ENCODE results near the gene TIMM10B.

The TIMM10B gene

DNA sequence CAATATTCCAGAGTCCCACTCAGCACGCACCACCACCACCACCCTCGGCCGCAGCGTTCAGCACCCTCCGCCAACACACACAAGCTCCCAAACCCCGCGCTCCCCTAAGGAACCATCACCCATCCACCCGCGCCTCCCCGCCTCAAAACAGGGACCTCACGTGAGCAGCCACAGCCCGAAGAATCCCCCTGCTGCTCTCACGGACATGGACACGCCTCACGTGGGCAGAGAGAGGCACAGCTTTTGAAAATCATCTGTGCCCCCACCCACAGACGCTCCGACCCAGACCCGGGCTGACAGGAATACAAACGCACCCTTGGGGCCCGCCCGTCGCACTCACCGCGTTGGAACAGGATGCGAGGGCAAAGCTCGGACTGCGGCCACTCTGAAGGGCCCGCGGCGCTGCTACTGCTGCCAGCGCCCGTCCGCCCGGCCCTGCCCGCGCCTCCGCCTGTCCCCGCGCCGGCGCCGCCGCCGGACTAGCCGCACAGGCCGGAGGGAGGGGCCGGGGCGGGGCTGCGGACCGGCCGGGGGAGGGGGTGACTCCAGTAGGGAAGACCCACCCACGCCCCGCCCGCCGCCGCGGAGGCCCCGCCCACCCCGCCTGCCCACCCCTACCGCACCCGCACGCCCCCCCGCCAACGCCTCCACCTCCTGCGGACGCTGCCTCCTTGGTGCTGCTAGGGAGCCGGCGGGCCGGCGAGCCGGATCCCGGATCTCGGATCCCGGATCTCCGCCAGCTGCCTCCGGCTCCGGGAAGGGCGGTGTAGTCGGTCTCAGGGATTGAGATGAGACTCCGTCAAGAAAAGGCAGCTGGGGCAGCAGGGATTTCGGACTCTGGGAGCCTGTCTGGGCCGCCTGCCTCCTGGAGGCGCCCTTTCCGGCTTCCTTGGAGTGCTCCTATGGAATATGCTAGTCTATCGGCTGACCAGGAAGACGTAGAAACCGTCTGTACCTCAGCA lies 7.6 kb upstream of the TIMM10B start, which contains the start of gene TRIM3:
Gene TRIM3 (minus strand): TSS at position 491 of the 962 bp plus-strand sequence. CDS start 8,246 bp downstream, outside the sequence.
- DNase-seq, result no peak

DNA sequence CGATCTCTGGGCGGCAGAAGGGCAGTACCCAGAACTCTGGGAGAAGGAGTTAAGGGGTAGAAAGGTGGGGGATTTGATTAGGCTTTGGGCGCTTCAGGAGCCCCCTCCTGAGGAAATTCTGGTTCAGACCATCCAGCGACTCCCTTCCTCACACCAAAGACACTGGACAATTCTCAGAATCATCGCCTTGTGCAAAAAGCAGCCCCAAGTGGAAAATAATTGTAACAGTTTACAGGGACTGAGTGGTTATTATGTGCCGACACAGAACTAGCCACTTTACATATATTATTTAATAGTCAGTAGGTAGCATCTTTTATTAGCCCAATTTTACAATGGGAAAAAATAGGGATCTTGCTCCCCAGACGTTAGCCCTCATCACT lies 6.9 kb upstream of the TIMM10B start:
- DNase-seq, result no peak

DNA sequence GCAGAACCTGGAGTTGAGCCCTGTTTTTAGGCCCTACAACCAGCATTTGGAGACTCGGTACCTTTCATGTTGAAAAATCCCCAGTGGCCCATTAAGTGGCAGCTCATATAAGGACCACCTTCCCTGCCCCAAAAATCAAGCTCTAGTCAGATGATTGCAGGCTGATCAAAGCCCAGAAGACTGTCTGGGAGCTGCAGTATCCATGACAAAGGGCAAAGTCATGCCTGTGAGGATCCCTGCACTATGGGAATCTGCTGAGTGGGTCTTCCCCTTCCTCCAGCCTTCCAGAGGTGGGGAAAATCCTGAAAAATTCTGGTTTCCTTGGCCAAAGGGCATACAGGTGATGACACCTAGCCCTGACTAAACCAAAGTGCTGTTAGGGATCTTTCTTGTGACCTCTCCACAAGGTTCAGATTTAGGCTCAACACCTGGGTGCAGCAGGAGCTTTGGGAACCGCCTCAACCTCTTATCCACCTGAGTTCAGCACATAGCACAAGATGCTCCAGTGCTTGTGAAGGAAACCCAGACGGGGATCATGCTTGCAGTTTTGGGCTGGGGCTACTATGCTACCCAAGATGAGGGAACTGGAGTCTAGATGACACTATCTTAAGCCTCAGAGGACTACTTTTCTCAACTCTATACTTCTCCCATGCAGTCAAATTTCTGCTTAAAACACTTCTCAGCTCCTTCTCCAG lies 6.3 kb upstream of the TIMM10B start:
- no peak for DNase-seq

DNA sequence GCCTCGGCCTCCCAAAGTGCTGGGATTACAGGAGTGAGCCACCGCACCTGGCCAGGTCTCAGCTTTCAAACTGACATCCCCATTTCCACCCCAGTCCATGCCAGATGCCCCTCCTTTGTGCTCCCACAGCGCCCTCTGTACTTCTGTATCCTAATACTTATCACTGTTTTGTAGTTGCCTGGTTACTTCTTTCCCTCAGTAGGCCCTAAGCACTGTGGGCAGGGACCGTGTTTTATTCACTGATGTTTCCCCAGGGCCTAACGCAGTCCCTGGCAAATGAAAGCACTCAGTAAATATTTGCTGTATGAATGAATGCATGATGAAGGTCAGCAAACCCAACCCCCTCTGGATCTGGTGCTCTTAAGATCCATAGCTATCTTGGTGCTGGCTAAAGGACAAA lies 5.4 kb upstream of the TIMM10B start:
- no peak for DNase-seq

DNA sequence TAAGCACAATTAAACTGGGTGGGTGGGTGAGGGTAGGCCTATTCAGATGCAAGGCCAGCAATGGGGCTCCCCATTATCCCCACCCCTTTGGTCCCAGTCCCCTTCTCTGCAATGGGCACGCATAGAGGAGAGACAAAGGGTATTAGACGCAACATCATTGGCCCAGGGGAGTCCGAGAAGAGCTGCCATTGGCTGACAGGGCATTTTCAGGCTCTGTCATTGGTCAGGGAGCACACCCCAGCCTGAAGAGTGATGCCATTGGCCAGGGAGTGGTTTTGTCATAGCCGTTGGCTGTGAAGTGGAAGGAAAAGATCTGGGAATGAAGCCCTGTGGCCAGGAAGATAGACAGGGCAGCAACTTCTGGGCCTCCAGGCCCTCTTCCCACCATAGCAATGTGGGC lies 4.7 kb upstream of the TIMM10B start:
- no peak for DNase-seq

DNA sequence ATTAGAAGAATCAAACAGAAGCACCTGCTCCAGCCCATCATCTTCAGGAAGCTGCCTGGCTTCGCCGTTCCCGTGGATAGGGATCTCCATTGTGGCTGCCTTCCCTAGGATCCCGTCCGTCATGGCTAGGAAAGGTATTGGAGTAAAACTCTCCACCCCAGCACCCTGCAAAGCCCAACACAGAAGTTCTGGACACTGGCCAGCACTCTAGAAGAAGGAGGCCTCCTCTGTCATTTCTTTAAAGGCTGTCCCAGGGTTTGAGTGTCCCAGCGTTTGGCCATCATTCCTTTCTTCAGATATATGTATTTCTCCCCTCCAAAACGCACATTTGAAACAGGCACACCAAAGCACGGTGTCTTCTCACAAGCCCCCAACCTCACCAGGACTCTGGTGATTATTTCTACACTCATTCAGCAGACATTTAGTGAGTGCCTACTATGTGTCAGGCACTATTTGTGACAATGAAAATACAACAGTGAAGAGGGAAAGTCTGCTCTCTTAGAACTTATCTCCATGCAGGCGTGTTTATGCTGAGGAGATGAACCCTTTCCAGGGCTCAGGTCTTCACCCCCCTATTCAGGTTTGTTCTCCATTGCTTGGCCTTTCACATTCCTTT lies 894 bp upstream of the TIMM10B start:
- DNase-seq, result no peak

DNA sequence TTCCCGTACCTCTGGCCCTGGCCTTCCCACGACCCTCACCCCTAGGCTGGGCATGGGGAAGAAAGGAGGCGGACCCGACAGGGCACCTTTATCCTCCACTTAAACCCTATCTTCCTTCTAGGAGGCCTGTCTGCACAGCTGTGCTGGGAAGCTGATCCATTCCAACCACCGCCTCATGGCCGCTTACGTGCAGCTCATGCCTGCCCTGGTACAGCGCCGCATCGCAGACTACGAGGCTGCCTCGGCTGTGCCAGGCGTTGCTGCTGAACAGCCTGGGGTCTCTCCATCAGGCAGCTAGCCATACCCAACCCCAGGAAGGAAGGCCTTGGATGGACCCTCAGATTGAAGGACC lies 599 bp downstream of the TIMM10B start:
- no peak for DNase-seq

DNA sequence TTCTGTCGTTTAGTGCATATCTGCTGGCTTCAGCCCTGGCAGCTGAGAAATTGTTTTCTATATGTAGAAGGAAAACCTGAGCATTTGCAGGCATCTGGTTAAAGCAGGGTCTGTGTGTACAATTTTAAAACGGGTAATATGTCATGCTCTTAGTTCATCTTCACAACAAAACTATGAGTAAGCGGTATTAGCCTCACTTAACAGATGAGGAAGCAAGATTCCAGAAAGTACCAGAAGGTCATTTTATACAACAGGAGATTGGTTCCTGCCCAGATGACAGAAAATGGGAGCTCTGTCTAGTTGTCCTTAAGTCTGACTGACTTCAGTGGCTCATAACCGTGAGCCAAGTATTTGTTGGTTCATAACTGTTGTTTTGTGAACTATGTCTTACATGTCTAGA lies 1.1 kb downstream of the TIMM10B start:
- DNase-seq, result no peak

DNA sequence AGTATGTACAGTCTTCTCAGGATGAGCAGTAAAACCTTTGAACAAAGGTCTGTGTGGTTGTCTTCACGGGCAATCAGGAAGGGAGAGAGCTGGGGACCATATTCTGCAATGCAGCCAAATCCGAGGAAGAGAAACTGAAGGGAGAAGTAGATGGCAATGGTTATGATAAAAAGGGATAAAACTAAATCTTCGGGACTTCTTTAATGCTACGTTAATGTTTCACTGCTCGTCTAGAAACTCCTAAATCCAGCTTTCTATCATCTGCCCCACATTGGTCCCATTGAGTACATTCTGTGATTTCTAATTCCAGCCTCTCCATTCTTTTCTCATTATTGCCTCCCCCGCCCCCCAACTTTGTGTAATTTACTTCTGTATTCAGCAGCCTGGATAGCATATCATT lies 1.7 kb downstream of the TIMM10B start:
- DNase-seq, result no peak

DNA sequence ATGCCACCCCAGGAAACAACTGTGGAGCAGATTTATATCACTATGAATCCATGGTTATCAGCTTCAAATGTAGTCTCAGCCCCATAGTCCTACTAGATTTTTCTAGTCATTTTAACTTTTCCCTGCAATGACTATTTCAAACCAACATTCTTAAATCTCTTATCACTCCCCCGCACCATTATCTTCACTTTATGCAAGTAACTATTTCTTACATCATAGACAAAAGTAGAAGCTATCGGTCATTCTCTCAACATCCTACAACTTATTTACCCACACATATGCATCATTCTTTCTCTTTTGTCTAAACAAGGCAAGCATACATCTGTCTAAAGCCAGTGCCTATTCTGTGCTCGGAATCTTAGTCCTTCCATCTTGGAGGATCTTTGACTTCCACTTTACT lies 4.4 kb downstream of the TIMM10B start:
- no peak for DNase-seq

DNA sequence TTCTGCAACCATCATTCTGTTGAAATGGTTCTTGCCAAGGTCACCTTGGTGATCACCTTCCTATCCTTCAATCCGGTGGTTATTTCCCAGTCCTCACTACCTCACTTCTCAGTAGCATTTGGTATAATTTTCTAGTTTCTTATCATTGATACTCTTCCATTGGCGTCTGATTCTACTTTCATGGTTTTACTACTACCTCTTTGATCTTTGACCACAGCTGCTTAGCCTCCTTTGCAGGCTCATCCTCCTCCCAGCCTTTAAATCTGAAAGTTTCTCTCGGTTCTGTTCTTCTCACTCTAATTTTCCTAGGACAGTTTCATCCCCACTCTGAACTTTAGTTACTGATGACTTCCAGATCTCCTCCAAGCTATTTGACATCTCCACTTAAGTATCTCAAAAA lies 5.0 kb downstream of the TIMM10B start:
- DNase-seq, result no peak

DNA sequence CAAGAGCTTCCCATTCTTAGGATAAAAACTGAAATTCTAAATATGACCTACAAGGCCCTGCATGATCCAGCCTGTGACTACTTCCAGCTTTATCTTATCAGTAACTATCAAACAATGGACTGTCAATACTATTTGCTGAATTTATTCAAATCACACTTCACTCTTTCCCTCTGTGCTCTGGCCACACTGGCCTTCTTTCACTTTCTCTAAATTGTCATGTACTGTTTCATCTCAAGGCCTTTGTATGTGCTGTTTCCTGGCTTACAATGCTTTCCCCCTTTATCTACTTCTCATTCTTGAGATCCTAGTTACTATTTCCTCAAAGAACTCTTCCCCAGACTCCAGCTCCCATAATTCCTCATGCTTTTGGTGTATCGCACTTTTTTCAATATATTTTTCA lies 5.6 kb downstream of the TIMM10B start:
- no peak for DNase-seq

DNA sequence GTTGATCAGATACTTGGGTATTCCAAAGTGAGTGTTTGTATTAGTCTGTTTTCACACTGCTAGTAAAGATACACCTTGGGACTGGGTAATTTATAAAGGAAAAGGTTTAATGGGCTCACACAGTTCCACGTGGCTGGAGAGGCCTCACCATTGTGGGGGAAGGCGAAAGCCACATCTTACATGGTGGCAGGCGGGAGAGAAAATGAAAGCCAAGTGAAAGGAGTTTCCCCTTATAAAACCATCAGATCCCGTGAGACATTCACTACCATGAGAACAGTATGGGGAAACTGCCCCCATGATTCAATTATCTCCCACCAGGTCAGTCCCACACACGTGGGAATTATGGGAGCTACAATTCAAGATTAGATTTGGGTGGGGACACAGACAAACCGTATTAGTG lies 7.0 kb downstream of the TIMM10B start:
- DNase-seq, result no peak

DNA sequence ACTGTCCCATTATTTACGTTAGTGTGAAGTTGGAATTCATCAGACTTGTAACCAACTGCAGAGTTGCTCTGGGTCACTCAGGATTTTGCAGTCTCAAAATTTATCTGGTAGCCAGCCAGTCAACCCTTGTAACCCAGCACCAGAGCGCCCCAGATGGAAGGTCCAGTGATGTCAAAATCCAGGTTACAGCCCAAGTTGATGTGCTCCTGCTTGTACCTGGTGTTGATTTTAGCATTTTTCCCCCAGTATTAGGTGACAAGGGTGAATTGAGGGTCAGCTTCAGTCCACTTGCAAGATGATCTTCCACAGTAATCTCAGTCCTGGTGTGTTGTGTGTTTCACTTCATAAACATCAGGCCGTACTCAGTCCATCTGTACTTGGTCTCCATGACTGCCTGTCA lies 7.5 kb downstream of the TIMM10B start:
- DNase-seq, result no peak

DNA sequence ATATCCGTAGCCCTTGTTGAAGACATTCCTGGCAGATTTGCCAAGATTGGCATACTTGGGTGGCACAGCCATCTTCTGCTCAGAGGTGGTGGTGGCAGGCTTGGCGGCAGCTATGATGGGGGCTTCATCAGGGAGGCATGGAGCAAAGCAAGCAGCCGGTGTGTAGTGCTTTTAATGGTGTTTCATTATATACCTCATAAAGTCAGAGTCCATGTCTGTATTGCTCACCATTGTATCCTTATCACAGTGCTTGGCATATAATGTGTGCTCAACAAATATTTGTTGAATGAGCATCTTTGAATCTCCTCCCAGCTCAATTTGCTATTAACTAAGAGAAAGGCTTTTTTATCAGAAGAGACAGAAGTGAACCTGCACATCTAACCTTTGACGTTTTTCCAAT lies 8.0 kb downstream of the TIMM10B start:
- no peak for DNase-seq

DNA sequence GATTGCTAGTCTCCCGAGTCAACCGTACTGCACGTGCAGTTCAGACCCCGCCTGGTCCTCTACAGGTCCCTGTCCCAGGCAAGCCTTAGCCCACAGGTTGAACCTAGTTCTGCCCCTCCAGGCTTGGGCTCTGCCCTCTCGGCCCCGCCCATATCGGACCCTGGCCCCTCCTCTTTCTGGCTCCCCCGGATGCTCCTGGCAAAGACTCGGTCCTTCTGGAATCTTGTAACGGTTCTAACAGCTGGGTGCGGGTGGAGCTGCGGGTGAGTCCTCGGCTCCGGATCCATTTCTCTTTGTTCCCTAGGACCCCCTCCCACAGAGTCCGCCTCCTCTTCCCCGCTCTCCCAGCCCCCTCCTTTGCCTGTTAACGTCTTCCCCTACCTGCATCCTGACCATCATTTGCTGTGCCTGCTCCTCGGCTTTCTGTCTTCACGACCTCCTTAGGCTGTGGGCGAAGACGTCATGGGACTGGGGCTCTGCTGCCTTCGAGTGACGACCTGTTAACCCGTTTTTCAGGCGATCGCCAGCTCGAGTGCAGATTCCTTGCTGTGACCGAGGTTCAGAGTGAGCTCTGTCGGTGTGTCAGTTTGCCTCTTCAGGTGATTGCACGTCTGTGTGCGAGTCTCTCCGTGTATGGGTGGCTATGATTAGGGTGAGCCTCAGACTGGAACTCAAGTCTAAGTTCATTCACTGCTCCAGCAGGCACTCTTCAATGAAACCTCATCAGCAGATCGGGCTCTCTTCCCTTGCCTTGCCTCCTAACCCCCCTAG lies 16.0 kb downstream of the TIMM10B start, which contains the start of gene DNHD1:
Gene DNHD1 (plus strand): TSS at position 212 of the 771 bp plus-strand sequence. CDS start 936 bp downstream, outside the sequence.
- DNase-seq, result no peak

DNA sequence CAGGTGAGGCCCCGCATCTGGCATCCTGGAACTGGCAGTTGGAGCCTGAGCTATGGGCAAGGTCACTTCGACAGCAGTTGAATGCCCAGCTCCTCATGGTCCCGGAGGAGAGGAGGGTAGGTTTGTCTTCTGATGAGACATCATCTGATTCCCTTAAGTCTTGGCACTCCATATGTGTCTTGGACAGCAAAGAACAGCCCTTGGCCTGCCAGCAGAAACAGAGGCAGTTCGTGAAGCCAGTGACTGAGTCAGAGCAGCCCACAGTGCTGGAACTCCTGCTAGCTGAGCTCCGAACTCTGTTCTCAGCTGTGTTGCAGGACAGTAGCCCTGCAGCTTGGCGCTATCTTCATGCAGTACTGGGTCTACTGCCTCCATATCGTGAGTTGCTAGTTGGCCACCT lies 16.8 kb downstream of the TIMM10B start:
- no peak for DNase-seq

DNA sequence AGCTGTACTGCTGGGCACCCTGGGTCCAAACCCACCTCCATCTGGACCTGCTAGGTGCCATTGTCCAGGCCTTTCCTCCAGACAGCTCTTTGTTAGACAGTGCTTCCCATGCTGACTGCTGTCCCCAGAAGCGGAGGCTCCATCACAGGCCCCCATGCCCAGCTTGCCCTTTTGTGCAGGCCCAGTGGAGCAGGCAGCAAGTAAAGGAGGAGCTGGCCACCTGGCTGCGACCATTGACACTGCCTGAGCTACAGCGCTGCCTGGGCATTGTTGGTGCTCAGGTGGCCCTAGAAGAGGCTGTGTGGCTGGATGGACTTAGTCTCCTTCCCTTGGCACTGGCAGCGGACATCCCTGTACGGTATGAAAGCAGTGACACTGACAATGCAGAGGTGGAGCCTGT lies 17.2 kb downstream of the TIMM10B start:
- DNase-seq, result no peak

DNA sequence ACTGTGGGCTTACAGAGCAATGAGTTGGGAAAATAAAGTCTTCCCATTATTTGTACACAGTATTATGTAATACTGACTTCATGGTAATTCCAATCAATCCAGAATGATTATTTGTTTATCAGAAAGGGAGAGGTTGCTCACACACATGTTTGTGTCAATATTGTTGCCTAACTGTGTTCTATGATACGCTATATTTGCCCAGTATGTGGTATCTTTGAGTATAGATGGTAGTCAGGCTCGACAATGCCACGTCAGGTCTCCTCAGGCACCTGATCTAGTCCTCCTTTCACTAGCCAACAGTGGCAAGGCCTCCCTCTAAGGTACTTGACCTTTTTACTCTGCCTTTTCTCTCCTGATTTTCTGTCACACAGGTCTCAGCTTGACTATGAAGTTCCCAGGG lies 21.1 kb downstream of the TIMM10B start:
- no peak for DNase-seq

DNA sequence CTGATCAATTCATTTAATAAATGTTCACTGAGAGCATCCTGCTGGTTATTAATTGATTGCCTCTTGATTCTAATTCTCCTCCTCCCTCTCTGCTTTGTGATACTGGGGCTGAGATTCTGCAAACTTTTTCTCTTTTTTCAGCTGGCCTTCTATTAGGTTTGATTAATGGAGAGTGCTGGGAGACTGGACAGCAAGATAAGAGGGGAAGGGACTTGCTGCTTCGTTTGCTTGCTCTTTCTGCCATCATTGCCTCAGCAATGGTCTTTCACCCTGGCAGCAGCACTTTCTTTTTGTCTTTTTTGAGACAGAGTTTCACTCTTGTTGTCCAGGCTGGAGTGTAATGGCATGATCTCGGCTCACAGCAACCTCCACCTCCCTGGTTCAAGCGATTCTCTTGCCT lies 22.9 kb downstream of the TIMM10B start:
- no peak for DNase-seq

DNA sequence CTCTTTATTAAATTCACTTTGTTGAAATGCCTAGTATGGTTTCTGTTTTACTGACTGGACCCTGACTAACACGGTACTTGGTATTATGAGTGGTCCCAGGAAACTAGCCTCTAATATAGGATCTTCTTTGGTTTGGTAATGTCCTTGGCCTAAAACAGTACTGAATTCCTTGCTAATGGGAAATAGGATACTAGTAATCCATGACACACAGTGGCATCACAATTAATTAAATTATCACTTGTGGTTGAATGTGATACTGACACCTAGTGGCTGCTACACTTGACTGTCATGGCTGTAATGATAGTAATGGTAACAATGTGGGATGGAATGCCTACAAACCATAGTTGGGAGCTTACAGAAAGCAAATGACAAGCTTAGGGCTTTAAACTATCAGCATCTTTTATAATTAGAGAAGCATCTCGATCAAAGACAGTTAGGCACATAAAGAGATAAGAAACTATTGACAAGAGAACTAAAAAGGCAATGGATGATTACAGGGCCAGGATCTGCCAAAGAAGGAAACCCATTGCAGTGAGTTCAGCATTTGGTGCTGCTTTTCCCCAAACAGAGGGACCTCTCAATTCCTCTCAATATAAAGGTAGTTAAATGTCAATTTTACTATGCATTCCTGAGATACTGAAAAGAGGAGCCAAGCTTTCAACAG lies 24.4 kb downstream of the TIMM10B start:
- DNase-seq, result no peak

DNA sequence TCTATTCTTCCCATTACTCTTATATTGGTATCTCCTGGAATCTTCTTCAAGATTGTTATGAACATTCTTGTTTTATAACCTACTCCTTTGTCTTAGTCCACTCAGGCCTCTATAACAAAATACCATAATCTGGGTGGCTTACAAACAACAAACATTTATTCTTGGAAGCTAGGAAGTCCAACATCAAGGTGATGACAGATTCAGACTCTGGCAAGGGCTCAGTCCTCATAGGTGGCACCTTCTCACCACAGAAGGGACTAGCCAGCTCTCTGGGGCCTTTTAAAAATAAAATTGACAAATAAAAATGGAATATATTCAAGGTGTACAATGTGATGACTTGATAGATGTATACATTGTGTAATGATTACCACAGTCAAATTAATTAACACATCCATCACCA lies 35.6 kb downstream of the TIMM10B start:
- DNase-seq, result no peak
